DND-41 (cell line): ENCODE results near the gene SNAPC3.

Experiments
- ATAC-seq: fragments of 200-7000 bp; cut with Tn5 transposase; 3 replicates; pipeline ENCODE4 v1.9.1; 2021; ENCODE audit warnings: low read depth; ENCODE audit not compliant: insufficient read depth
- DNase-seq: peaks from one replicate; pipeline ENCODE4 v3.0.0-alpha.2; 2020
- H2AFZ ChIP-seq: 2 replicates; pipeline ENCODE4 v1.6.0; 2012; ENCODE audit warnings: low read depth, low read length
- H3K27ac ChIP-seq: 2 replicates; pipeline ENCODE4 v1.5.1; 2012; ENCODE audit warnings: low read length, inconsistent platforms
- H3K27me3 ChIP-seq: fragments of 200-600 bp; sonication (generic); 2 replicates; pipeline ENCODE4 v1.6.0; 2012; ENCODE audit warnings: low read length, mild to moderate bottlenecking, inconsistent platforms; ENCODE audit not compliant: insufficient read depth, poor library complexity
- H3K36me3 ChIP-seq: 2 replicates; pipeline ENCODE4 v1.5.1; 2012; ENCODE audit warnings: low read length, inconsistent platforms; ENCODE audit not compliant: insufficient read depth
- H3K4me1 ChIP-seq: 2 replicates; pipeline ENCODE4 v1.5.1; 2012; ENCODE audit warnings: mild to moderate bottlenecking, low read length; ENCODE audit not compliant: insufficient read depth
- H3K4me2 ChIP-seq: 2 replicates; pipeline ENCODE4 v1.6.0; 2012; ENCODE audit warnings: mild to moderate bottlenecking, moderate library complexity, low read length, inconsistent platforms; ENCODE audit not compliant: insufficient read depth
- H3K4me3 ChIP-seq, 2 experiments: fragments of 200-600 bp in 1 of 2; shearing (Covaris generic) in 1 of 2; 2 replicates each; pipeline ENCODE4 v1.5.1; 2012 to 2016; ENCODE audit warnings: inconsistent platforms in 2 of 2, low read length in 2 of 2, mild to moderate bottlenecking in 2 of 2, low read depth in 1 of 2, moderate library complexity in 1 of 2
- H3K79me2 ChIP-seq: 2 replicates; pipeline ENCODE4 v1.6.0; 2012; ENCODE audit warnings: low read length, inconsistent platforms; ENCODE audit not compliant: insufficient read depth
- H3K9ac ChIP-seq: 2 replicates; pipeline ENCODE4 v1.6.0; 2012; ENCODE audit warnings: low read depth, mild to moderate bottlenecking, inconsistent platforms, low read length, moderate library complexity
- H3K9me3 ChIP-seq: 2 replicates; pipeline ENCODE4 v1.5.1; 2012; ENCODE audit warnings: low read length, moderate library complexity, mild to moderate bottlenecking, inconsistent platforms; ENCODE audit not compliant: insufficient read depth, severe bottlenecking
- H4K20me1 ChIP-seq: 2 replicates; pipeline ENCODE4 v1.6.0; 2012; ENCODE audit warnings: low read length; ENCODE audit not compliant: insufficient read depth
- EZH2 ChIP-seq: IDR thresholded peaks from 3 replicates; pipeline ENCODE4 v1.6.1; 2012; ENCODE audit warnings: borderline replicate concordance, low read depth, mild to moderate bottlenecking, moderate library complexity, low read length, inconsistent platforms; ENCODE audit not compliant: severe bottlenecking
- TF ChIP-seq, protein P1 (sequence below): IDR thresholded peaks from 2 replicates; pipeline ENCODE4 v1.5.1; 2012; ENCODE audit warnings: borderline replicate concordance, low read length, moderate library complexity, mild to moderate bottlenecking; ENCODE audit not compliant: poor library complexity, severe bottlenecking; ENCODE audit errors: extremely low read depth

Gene SNAPC3

DNA sequence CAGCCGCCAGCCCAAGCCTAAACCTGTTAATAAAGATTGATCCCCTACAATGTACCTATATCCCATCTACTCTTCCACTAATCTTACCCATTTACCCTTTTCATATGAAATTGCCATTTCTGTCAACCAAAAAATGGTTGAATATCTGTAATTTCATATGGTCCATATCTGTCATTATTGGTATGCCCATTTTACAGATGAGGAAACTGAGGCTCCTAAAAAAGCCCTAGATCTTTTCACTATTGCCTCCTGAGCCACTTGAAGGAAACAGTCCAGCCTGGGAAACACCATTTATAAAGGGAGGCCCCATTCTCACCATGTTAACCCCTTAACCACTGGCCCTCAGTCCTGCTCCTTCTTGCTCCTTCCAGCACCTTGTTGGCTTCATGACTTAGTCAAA, 41.2 kb upstream of the SNAPC3 start:
- Histone ChIP-seq H2AFZ (no peak overlapping the region), H3K27ac (no peak overlapping the region), H3K36me3 (no peaks in the 10 kb centered on the region), H3K4me2 (no peak overlapping the region), H3K4me3 (no peak overlapping the region), H3K79me2 (no peaks in the 10 kb centered on the region), H3K4me1 (no peaks in the 10 kb centered on the region), H4K20me1 (no peaks in the 10 kb centered on the region), H3K27me3 (no peaks in the 10 kb centered on the region), H3K9me3 (no peaks in the 10 kb centered on the region), H3K9ac (no peak overlapping the region)
- DNase-seq, result no peak
- no peak for ATAC-seq
- TF ChIP-seq EZH2, result no peak
- TF ChIP-seq, protein P1, sequence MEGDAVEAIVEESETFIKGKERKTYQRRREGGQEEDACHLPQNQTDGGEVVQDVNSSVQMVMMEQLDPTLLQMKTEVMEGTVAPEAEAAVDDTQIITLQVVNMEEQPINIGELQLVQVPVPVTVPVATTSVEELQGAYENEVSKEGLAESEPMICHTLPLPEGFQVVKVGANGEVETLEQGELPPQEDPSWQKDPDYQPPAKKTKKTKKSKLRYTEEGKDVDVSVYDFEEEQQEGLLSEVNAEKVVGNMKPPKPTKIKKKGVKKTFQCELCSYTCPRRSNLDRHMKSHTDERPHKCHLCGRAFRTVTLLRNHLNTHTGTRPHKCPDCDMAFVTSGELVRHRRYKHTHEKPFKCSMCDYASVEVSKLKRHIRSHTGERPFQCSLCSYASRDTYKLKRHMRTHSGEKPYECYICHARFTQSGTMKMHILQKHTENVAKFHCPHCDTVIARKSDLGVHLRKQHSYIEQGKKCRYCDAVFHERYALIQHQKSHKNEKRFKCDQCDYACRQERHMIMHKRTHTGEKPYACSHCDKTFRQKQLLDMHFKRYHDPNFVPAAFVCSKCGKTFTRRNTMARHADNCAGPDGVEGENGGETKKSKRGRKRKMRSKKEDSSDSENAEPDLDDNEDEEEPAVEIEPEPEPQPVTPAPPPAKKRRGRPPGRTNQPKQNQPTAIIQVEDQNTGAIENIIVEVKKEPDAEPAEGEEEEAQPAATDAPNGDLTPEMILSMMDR, result no peak

DNA sequence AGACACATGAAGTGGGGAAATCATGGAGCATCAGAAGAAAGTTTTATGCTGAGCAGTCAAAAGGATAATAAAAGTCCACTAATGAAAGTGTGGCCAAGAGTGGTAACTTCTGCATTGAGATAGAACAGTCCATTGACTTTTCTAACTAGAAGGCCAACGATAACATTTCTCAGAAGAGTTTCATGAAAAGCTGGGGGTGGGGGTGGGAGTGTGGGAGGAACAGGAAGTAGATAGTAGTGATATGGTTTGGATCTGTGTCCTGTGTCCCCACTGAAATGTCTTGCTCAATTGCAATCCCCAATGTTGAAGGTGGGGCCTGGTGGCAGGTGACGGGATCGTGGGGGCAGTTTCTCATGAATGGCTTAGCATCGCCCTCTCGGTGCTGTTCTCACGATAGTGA, 36.2 kb upstream of the SNAPC3 start:
- H3K4me1 ChIP-seq, result no peaks in the 10 kb centered on the region
- H4K20me1 ChIP-seq, result no peaks in the 10 kb centered on the region
- no peaks in the 10 kb centered on the region for H3K36me3 ChIP-seq
- DNase-seq, result no peak
- H3K9ac ChIP-seq, result no peak overlapping the region
- TF ChIP-seq, protein P1, result no peak
- TF ChIP-seq EZH2, result no peak
- no peaks in the 10 kb centered on the region for H3K9me3 ChIP-seq
- ATAC-seq, result no peak; the same call in 2 of the 3 replicates
- no peak overlapping the region for H3K4me2 ChIP-seq
- no peaks in the 10 kb centered on the region for H3K79me2 ChIP-seq
- no peak overlapping the region for H2AFZ ChIP-seq
- no peak overlapping the region for H3K4me3 ChIP-seq
- H3K27ac ChIP-seq, result no peak overlapping the region
- H3K27me3 ChIP-seq, result no peaks in the 10 kb centered on the region

DNA sequence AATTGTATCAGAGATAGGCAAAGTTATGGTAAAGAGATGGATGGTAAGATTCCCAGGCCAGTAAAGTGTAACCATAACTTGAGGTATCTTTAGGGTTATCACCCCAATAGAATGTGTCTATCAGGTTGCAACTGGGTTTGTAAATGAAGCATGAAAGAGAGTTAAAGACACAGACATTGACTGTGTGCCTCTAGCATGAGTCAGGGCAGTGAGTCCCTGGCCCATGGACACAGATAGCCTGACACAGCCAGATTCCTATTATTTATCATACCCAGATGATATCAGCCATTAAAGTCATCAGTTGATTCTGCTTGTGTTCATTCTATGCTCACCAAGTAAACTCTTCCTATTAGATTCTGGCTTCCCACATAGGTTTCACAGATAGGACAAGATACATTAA, 33.5 kb upstream of the SNAPC3 start:
- no peaks in the 10 kb centered on the region for H4K20me1 ChIP-seq
- H3K36me3 ChIP-seq, result no peaks in the 10 kb centered on the region
- no peaks in the 10 kb centered on the region for H3K79me2 ChIP-seq
- no peak overlapping the region for H3K9ac ChIP-seq
- H3K4me1 ChIP-seq, result no peaks in the 10 kb centered on the region
- H3K4me2 ChIP-seq, result no peak overlapping the region
- ATAC-seq (no peak), DNase-seq (no peak)
- H3K27ac ChIP-seq, result no peak overlapping the region
- no peak overlapping the region for H2AFZ ChIP-seq
- H3K9me3 ChIP-seq, result no peaks in the 10 kb centered on the region
- H3K4me3 ChIP-seq, result no peak overlapping the region
- no peak for TF ChIP-seq EZH2
- TF ChIP-seq, protein P1, result no peak
- H3K27me3 ChIP-seq, result no peaks in the 10 kb centered on the region

- H3K4me3 ChIP-seq, result no peak overlapping the region
- H4K20me1 ChIP-seq, result no peaks in the 10 kb centered on the region
- no peak overlapping the region for H2AFZ ChIP-seq
- H3K4me1 ChIP-seq, result no peaks in the 10 kb centered on the region
- H3K79me2 ChIP-seq, result no peaks in the 10 kb centered on the region
- no peak for DNase-seq
- H3K4me2 ChIP-seq, result no peak overlapping the region
- TF ChIP-seq EZH2, result no peak
- TF ChIP-seq, protein P1, result no peak
- H3K9me3 ChIP-seq, result no peaks in the 10 kb centered on the region
- no peaks in the 10 kb centered on the region for H3K27me3 ChIP-seq
- no peak for ATAC-seq
- no peaks in the 10 kb centered on the region for H3K36me3 ChIP-seq
- no peak overlapping the region for H3K9ac ChIP-seq
- H3K27ac ChIP-seq, result no peak overlapping the region
Observed at GRCh38 chr9:15389631-15390030, 33.0 kb upstream of the SNAPC3 start.
